Neuron (in vitro differentiated cells): ENCODE results near the gene FRMD4A.
"Not testable (repeated sequence)": the region's sequence is repeated elsewhere in the genome, so short reads cannot be mapped to it uniquely, and the experiment has no call there.

ENCODE experiments used
- H2AFZ ChIP-seq: one replicate; pipeline ENCODE4 v1.6.1; 2013; ENCODE audit warnings: low read depth, mild to moderate bottlenecking, inconsistent platforms, low read length, moderate library complexity
- H3K27me3 ChIP-seq: one replicate; pipeline ENCODE4 v1.6.1; 2013; ENCODE audit warnings: low read length; ENCODE audit not compliant: insufficient read depth
- H3K36me3 ChIP-seq: one replicate; pipeline ENCODE4 v1.6.1; 2013; ENCODE audit warnings: low read length; ENCODE audit not compliant: insufficient read depth
- H3K4me1 ChIP-seq: one replicate; pipeline ENCODE4 v1.6.1; 2013; ENCODE audit warnings: low read length; ENCODE audit not compliant: insufficient read depth
- H3K4me3 ChIP-seq: 2 replicates; pipeline ENCODE4 v1.5.1; 2013; ENCODE audit warnings: mild to moderate bottlenecking, low read length, moderate library complexity
- H3K9me3 ChIP-seq: one replicate; pipeline ENCODE4 v1.6.1; 2013; ENCODE audit warnings: low read length

FRMD4A gene

DNA sequence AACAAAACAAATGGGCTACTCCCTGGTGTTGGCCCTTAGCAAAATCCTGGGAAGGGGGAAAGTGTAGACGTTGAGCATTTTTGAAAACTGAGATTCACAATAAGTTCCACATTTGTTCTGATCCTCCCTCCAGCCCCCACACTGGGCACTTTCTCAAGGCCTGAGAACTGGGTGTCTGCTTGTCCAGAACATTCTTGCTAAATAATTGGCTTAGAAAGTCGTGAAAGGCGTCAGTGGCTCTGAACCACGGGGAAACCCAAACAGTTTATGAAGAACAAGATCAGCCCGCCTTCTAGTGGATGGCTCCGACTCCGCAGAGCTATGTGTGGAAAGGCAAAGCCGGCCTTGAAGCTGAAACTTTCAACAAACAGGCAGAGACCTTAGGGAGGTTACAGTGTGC is 373.9 kb downstream of the FRMD4A start:
- Histone ChIP-seq H3K9me3 (no peaks in the 10 kb centered on the region), H3K36me3 (no peaks in the 10 kb centered on the region), H3K27me3 (no peaks in the 10 kb centered on the region), H3K4me1 (peaks cover 3% of the 10 kb centered on the region), H3K4me3 (no peak overlapping the region), H2AFZ (no peak overlapping the region)

DNA sequence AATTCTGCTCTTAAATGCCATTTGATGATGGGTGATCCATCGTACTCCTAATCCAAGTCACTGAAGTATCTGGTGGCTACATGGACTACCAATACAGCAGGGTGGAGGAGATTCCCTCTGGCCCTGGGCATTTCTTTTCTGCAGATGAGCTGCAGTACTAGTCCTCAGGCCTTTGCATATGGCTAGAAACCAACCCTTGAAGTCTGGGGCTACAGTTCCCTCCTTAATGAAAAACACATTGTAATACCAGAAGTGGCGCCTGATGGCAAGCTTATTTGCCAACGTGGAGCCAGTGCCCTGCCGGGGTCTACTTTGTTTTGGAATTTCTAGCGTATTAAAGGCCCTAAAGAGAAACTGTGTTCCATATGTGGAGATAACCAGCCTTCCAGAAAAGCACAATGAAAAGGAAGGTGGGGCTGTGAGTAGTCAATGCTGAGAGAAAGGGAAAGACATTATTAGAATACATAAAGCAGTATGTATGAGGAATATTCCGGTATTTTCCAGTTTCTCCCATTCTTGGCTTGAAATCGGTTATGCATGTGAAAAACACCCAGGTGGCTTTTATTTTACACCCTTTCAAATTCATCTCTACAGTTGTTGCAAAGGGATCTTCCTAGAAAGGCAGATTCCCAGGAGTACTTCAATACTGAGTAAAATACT is 375.2 kb downstream of the FRMD4A start:
- H2AFZ ChIP-seq = no peak overlapping the region
- no peaks in the 10 kb centered on the region for H3K9me3 ChIP-seq
- no peaks in the 10 kb centered on the region for H3K36me3 ChIP-seq
- H3K4me3 ChIP-seq = no peak overlapping the region
- no peaks in the 10 kb centered on the region for H3K27me3 ChIP-seq
- no peaks in the 10 kb centered on the region for H3K4me1 ChIP-seq

DNA sequence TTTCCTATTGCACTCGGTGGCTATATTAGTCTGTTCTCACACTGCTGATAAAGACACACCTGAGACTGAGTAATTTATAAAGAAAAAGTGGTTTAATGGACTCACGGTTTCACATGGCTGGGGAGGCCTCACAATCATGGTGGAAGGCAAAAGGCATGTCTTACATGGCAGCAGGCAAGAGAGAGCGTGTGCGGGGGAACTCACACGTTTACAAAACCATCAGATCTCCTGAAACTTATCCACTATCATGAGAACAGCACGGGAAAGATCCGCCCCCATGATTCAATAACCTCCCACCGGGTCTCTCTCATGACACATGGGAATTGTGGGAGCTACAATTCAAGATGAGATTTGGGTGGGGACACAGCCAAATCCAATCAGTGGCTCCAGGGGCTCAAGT is 376.5 kb downstream of the FRMD4A start:
- H3K9me3 ChIP-seq, H2AFZ ChIP-seq, H3K27me3 ChIP-seq, H3K4me1 ChIP-seq, H3K36me3 ChIP-seq, H3K4me3 ChIP-seq: not testable (repeated sequence)

DNA sequence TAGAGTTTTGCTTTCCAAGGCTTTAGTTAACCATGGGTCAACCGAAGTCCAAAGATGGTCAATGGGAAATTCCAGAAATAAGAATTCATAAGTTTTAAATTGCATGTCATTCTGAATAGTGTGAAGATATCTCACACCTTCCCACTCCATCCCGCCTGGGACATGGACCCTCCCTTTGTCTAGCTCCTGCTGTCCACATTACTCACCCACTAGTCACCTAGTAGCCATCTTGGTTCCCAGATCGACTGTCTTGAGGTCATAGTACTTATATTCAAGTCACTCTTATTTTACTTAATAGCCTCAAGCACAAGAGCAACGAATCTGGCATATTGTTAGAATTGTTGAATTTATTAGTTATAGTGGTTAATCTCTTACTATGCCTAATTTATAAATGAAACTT is 377.4 kb downstream of the FRMD4A start:
- H3K36me3 ChIP-seq = no peaks in the 10 kb centered on the region
- H3K4me3 ChIP-seq = no peak overlapping the region
- H3K4me1 ChIP-seq = no peaks in the 10 kb centered on the region
- no peaks in the 10 kb centered on the region for H3K27me3 ChIP-seq
- H2AFZ ChIP-seq = no peak overlapping the region
- H3K9me3 ChIP-seq = no peaks in the 10 kb centered on the region

DNA sequence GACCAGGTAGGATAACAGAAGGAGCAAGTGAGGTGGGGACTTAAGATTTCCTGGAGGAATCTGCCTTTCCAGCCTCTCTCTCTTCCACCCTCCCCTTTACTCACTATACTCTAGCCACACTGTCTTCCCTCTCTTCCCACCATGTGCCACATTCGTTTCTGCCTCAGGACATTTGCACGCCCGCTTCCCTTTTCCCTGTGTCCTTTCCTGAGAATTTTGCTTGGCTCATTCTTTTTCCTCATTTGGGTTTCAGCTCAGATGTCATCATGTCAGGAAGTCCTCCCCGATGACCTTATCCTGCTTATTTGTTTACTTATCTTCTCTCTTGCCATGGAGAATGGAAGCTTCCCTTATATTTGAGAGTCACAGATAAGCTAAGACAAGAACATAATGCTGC is 380.2 kb downstream of the FRMD4A start:
- Histone ChIP-seq H3K4me3 (no peak overlapping the region), H2AFZ (no peak overlapping the region), H3K36me3 (no peaks in the 10 kb centered on the region), H3K27me3 (no peaks in the 10 kb centered on the region), H3K9me3 (no peaks in the 10 kb centered on the region), H3K4me1 (peaks cover 10% of the 10 kb centered on the region)

DNA sequence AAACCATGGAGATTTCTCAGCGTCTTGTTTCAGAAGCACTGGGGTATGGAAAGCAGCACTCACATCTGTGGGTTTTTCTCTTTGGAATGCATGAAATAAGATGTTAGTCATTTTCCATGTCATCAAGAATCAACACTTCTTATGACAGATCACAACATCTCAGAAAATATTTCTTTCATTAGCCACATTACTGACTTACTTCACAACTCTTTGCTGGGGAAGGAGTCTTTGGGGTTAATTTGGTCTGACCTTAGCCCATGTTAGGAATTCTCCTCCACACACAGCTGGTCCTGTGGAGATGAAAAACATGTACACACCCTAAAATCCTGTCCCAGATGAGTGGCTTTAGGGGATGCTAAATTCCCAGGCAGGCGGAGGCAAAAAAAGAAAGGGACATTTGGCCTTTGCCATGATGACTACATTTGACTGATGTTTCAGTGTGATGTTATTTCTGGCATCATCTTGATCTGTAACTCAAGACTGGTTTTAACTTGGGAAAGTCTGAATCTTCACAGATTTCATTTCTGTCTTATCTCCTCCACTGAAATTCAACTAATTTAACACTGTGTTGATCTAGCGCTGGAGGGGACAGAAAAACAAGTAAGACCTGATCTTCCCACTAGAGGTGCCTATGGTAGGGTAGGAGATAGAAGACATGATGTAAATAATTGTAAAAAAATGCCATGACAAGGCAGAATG is 380.7 kb downstream of the FRMD4A start:
- H3K9me3 ChIP-seq = no peaks in the 10 kb centered on the region
- H3K36me3 ChIP-seq = no peaks in the 10 kb centered on the region
- no peak overlapping the region for H3K4me3 ChIP-seq
- H3K4me1 ChIP-seq = peaks cover 16% of the 10 kb centered on the region
- H2AFZ ChIP-seq = no peak overlapping the region
- no peaks in the 10 kb centered on the region for H3K27me3 ChIP-seq

DNA sequence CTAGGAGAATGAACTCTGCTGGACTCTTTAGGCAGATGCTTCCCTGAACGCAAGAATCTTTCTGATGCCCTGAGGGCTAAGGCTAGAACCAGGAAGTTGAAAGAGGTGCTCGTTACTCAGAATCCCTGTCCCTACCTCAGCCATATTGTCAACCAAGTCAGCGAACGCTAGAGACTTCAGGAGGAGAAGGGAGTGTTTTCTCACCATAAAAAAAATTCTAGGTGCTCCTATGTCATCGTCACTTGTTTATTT is 384.6 kb downstream of the FRMD4A start:
- Histone ChIP-seq H3K36me3 (no peaks in the 10 kb centered on the region), H3K4me1 (peaks cover 17% of the 10 kb centered on the region), H2AFZ (no peak overlapping the region), H3K9me3 (no peaks in the 10 kb centered on the region), H3K27me3 (no peaks in the 10 kb centered on the region), H3K4me3 (no peak overlapping the region)

DNA sequence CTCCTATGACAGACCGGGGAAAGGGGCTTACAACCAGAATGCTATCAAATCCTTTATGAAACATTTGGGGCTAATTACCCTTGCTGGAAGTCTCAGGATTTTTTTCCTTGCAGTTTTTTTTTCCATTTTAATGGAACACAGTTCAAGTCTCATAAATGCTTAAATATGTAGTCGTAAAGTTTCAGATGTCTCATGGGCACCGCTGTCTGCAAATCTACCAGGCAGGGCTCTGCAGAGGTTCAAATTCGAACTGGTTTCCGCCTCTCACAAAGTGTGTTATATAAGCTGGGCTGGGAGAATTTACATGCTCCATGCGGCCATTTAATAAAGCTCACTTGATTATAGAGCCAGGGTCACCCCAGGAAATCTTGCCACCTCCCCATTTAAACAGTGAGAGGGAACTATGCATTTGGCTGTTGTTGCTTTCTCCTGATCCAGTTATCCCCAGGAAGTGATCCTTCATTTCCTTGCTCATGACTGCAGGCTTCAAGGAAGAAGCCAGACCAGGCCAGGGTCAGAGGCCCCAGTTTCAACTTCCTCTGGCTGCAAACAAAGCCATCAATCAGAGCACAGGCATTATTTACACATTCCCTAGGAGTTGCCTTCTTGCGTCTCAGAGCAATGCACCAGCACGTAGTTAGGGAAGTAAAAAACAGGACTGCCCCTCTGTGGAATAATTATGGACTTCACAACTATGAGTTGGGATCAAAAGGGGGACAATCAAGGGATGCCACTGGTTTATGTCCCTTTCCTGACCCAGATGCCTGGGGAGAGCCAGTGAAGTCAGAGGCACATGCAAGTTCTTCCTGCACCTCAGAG is 385.1 kb downstream of the FRMD4A start:
- H3K36me3 ChIP-seq = no peaks in the 10 kb centered on the region
- H3K4me1 ChIP-seq = peaks cover 17% of the 10 kb centered on the region
- no peaks in the 10 kb centered on the region for H3K27me3 ChIP-seq
- no peaks in the 10 kb centered on the region for H3K9me3 ChIP-seq
- no peak overlapping the region for H2AFZ ChIP-seq
- H3K4me3 ChIP-seq = no peak overlapping the region

DNA sequence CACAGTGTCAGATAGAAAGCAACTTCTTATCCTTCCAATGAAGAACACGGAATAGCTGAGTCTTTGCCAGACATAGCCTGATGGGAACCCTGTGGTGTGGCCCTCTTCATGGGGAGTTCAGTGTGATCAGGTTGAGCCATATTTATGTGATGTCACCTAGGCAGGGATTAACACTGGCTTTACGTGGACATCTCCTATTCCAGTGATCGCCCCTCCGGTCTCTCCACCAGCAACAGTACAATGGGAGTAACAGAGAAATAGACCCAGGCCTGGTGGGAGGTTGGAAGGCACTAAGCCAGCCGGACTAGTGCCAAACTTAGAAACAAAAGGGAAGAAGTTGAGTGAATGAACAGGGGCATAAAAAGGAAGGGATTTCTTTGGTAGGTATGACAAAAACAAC is 385.9 kb downstream of the FRMD4A start:
- no peak overlapping the region for H2AFZ ChIP-seq
- no peak overlapping the region for H3K4me3 ChIP-seq
- no peaks in the 10 kb centered on the region for H3K9me3 ChIP-seq
- H3K36me3 ChIP-seq = no peaks in the 10 kb centered on the region
- no peaks in the 10 kb centered on the region for H3K27me3 ChIP-seq
- peaks cover 17% of the 10 kb centered on the region for H3K4me1 ChIP-seq

DNA sequence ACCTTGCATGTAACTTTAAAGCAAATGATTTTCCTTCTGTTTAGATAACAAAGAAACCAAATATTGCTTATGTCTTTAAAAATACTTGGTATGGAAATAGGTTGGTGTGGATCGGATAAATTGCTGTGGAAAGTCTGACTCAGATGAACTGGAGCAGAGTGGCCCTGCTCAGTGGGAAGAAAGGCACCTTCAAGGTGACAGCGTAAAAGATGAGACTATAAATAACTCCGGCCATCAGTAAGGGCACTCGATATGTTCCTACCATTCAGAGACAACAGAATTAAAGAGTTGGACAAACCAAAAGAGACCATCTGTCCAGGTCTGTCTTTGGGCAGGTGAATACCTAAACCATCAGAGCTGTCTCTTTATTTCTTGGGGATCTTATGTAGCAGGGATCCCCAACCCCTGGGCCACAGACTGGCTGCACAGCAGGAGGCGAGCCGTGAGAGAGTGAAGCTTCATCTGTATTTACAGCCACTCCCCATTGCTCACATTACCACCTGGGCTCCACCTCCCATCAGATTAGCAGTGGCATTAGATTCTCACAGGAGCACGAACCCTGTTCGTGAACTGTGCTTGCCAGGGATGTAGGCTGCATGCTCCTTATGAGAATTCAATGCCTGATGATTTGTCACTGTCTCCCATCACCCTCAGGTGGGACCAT is 386.9 kb downstream of the FRMD4A start:
- Histone ChIP-seq H3K36me3 (no peaks in the 10 kb centered on the region), H3K4me1 (peaks cover 17% of the 10 kb centered on the region), H3K27me3 (no peaks in the 10 kb centered on the region), H3K9me3 (no peaks in the 10 kb centered on the region), H2AFZ (no peak overlapping the region), H3K4me3 (no peak overlapping the region)

DNA sequence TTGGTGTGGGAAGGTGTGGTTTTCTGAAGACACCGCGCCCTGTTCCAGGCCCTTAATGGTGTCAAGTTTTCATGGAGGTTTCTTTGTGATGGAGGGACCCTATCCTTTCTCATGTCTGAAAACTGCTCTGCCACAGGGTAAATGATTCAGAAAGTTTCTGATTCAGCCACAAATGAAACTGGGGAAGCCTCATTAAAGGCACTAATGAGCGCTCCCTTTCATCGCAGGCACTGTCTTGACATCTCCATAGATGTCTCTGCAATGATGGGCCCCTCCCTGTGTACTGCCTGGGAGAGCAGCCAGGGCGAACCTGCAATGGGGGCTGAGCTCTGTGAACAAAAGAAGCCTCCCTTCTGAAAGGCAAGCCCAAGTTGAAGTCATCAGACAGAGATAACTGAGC is 388.7 kb downstream of the FRMD4A start:
- H3K4me3 ChIP-seq = no peak overlapping the region
- H3K4me1 ChIP-seq = peaks cover 17% of the 10 kb centered on the region
- H3K9me3 ChIP-seq = peaks cover 2% of the 10 kb centered on the region
- H3K36me3 ChIP-seq = no peaks in the 10 kb centered on the region
- H2AFZ ChIP-seq = no peak overlapping the region
- H3K27me3 ChIP-seq = no peaks in the 10 kb centered on the region

DNA sequence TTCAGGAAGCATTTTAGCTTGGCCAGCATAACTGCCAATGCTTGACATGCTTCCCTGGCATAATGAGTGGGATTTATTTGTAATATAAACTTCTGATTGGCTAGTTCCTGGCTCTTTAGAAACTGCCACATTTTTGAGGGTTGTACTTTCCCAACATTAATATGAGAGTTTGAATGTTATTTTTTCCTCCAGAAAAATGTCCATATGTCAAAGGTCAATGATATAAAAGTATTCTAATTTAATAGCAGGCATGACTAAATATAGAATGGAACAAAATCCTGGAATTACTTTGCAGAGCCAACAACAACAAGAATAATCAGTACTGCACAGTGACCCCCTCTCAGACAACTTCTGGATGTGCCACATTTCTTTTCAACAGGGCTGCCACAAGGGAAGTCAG is 391.3 kb downstream of the FRMD4A start:
- Histone ChIP-seq H3K4me3 (no peak overlapping the region), H3K36me3 (no peaks in the 10 kb centered on the region), H3K27me3 (no peaks in the 10 kb centered on the region), H2AFZ (no peak overlapping the region), H3K4me1 (no peaks in the 10 kb centered on the region), H3K9me3 (peaks cover 2% of the 10 kb centered on the region)

DNA sequence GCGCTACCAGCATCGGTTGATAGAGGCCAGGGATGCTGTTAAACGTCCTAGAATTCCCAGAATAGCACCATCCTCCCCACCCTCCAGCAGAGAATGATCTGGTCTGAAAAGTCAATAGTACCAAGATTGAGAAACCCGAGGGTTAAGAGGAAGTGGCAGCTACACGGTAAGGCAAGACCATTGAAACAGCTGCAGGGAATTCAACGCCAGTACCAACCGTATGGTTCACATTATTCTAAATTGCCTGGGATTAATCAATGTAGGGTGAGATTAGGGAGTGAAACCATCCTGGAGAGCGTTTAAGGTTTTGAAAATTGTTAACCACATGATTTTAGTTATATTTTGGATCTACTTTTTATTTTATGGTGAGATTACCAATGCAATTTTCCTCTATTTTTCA is 391.8 kb downstream of the FRMD4A start:
- H3K9me3 ChIP-seq = peaks cover 2% of the 10 kb centered on the region
- no peaks in the 10 kb centered on the region for H3K27me3 ChIP-seq
- no peaks in the 10 kb centered on the region for H3K36me3 ChIP-seq
- no peaks in the 10 kb centered on the region for H3K4me1 ChIP-seq
- H3K4me3 ChIP-seq = no peak overlapping the region
- no peak overlapping the region for H2AFZ ChIP-seq
